ENCODE measurements around the gene C5AR1.
A peak's percentile ranks its signal among the peaks of the same experiment; 100 is the strongest.

C5AR1 gene

GRCh38 chr19:47357788-47358680 is 48.4 kb downstream of the C5AR1 start:
- peaks cover 16% of the 10 kb centered on the region; the same call in 1 of the 2 replicates for H3K79me2 ChIP-seq (ENCODE audit: insufficient read depth, low read length)
- H3K4me2 ChIP-seq (ENCODE audit: low read depth, low read length, poor library complexity, severe bottlenecking), result no peak overlapping the region
- H3F3A ChIP-seq (ENCODE audit: low read depth), result no peaks in the 10 kb centered on the region
- H3K9me2 ChIP-seq (replicated peaks; ENCODE audit: low read depth, low read length), result no peaks in the 10 kb centered on the region
- H3K9ac ChIP-seq (ENCODE audit: low read depth, low read length, poor library complexity, severe bottlenecking), result no peak overlapping the region
- H3K27me3 ChIP-seq (ENCODE audit: insufficient read depth, low read length, poor library complexity, severe bottlenecking), result no peaks in the 10 kb centered on the region
- TF ChIP-seq CTCF (conservative IDR thresholded peaks at IDR 0.05; ENCODE audit: low read length) (peak; percentile 50), EZH2phosphoT487 (IDR thresholded peaks at IDR 0.05; ENCODE audit: borderline replicate concordance) (no peak)
- H2AFZ ChIP-seq (ENCODE audit: low read length), result no peak overlapping the region
- H3K4me3 ChIP-seq (ENCODE audit: low read length, poor library complexity, severe bottlenecking), result no peak overlapping the region
- no peaks in the 10 kb centered on the region for H3K4me1 ChIP-seq (ENCODE audit: insufficient read depth, low read length, poor library complexity, severe bottlenecking)
- H3K9me3 ChIP-seq (ENCODE audit: insufficient read depth, low read depth, low read length), result no peaks in the 10 kb centered on the region
- H4K20me1 ChIP-seq (ENCODE audit: insufficient read depth, low read length, poor library complexity, severe bottlenecking), result no peaks in the 10 kb centered on the region
- peaks cover 72% of the 10 kb centered on the region; the same call in 1 of the 2 replicates for H3K36me3 ChIP-seq (ENCODE audit: insufficient read depth, low read length)

GRCh38 chr19:47358936-47359335 is 49.3 kb downstream of the C5AR1 start:
- TF ChIP-seq CTCF (conservative IDR thresholded peaks at IDR 0.05; ENCODE audit: low read length), result no peak
- no peak for TF ChIP-seq EZH2phosphoT487 (IDR thresholded peaks at IDR 0.05; ENCODE audit: borderline replicate concordance)
- H3K79me2 ChIP-seq (ENCODE audit: insufficient read depth, low read length), result peaks cover 8% of the 10 kb centered on the region; the same call in 1 of the 2 replicates

GRCh38 chr19:47362321-47362720 is 52.7 kb downstream of the C5AR1 start:
- Histone ChIP-seq H3K9me3 (ENCODE audit: insufficient read depth, low read depth, low read length) (no peaks in the 10 kb centered on the region), H4K20me1 (ENCODE audit: insufficient read depth, low read length, poor library complexity, severe bottlenecking) (no peaks in the 10 kb centered on the region), H3K79me2 (ENCODE audit: insufficient read depth, low read length) (no peaks in the 10 kb centered on the region), H2AFZ (ENCODE audit: low read length) (no peak overlapping the region), H3K4me3 (ENCODE audit: low read length, poor library complexity, severe bottlenecking) (no peak overlapping the region), H3K4me1 (ENCODE audit: insufficient read depth, low read length, poor library complexity, severe bottlenecking) (no peaks in the 10 kb centered on the region), H3K9ac (ENCODE audit: low read depth, low read length, poor library complexity, severe bottlenecking) (no peak overlapping the region), H3K27me3 (ENCODE audit: insufficient read depth, low read length, poor library complexity, severe bottlenecking) (no peaks in the 10 kb centered on the region), H3F3A (ENCODE audit: low read depth) (no peaks in the 10 kb centered on the region), H3K36me3 (ENCODE audit: insufficient read depth, low read length) (peaks cover 63% of the 10 kb centered on the region; the same call in 1 of the 2 replicates), H3K4me2 (ENCODE audit: low read depth, low read length, poor library complexity, severe bottlenecking) (no peak overlapping the region), H3K9me2 (replicated peaks; ENCODE audit: low read depth, low read length) (no peaks in the 10 kb centered on the region)
- TF ChIP-seq CTCF (conservative IDR thresholded peaks at IDR 0.05; ENCODE audit: low read length) (no peak), EZH2phosphoT487 (IDR thresholded peaks at IDR 0.05; ENCODE audit: borderline replicate concordance) (no peak)

More at GRCh38 chr19:47358936-47359335, 49.3 kb downstream of the C5AR1 start:
- Histone ChIP-seq H3K4me3 (ENCODE audit: low read length, poor library complexity, severe bottlenecking) (no peak overlapping the region), H3K9me3 (ENCODE audit: insufficient read depth, low read depth, low read length) (no peaks in the 10 kb centered on the region), H3K36me3 (ENCODE audit: insufficient read depth, low read length) (peaks cover 72% of the 10 kb centered on the region; the same call in 1 of the 2 replicates), H2AFZ (ENCODE audit: low read length) (no peak overlapping the region), H3K4me1 (ENCODE audit: insufficient read depth, low read length, poor library complexity, severe bottlenecking) (no peaks in the 10 kb centered on the region), H4K20me1 (ENCODE audit: insufficient read depth, low read length, poor library complexity, severe bottlenecking) (no peaks in the 10 kb centered on the region), H3K4me2 (ENCODE audit: low read depth, low read length, poor library complexity, severe bottlenecking) (no peak overlapping the region), H3K9me2 (replicated peaks; ENCODE audit: low read depth, low read length) (no peaks in the 10 kb centered on the region), H3F3A (ENCODE audit: low read depth) (no peaks in the 10 kb centered on the region), H3K9ac (ENCODE audit: low read depth, low read length, poor library complexity, severe bottlenecking) (no peak overlapping the region), H3K27me3 (ENCODE audit: insufficient read depth, low read length, poor library complexity, severe bottlenecking) (no peaks in the 10 kb centered on the region)

Data from Loucy (cell line).